ENCODE data around the gene TENM4. TPM values are rescaled to one million over a fixed set of nuclear protein-coding genes. Genes with fewer than 3 reads are reported as not detected.

TENM4 gene
- total and polyA plus RNA-seq, 2 of the 8 experiments (the other 6 are each of a cell fraction or from before 2014, with no cell fraction given), result 3.5 to 7.2 TPM

GRCh38 chr11:79039122-79039521 is 401.7 kb downstream of the TENM4 start:
- H4K91ac ChIP-seq (replicated peaks; ENCODE audit: insufficient read length, low read length), result no peak overlapping the region
- H3K56ac ChIP-seq (replicated peaks; ENCODE audit: insufficient read length, low read depth, low read length), result no peak overlapping the region
- H3K36me3 ChIP-seq (ENCODE audit: control insufficient read depth in 2 of 4, insufficient read depth in 4 of 4, low read length in 3 of 4), result no peaks in the 10 kb centered on the region
- no peak overlapping the region for H2BK20ac ChIP-seq (ENCODE audit: low read length)
- H2AFZ ChIP-seq (ENCODE audit: low read length), result no peak overlapping the region
- WGBS, 2 experiments (ENCODE audit: extremely low coverage in 1 of 2, insufficient coverage in 1 of 2, insufficient read length in 1 of 2, insufficient replicate concordance in 2 of 2, low coverage in 1 of 2, low lambda C conversion rate in 2 of 2, missing lambda C conversion rate in 1 of 2), result 86% methylated on average over 2 of the region's 2 CpGs; no CpG with 5 or more reads in 1 of the 2 experiments
- H2BK15ac ChIP-seq (ENCODE audit: low read length), result no peak overlapping the region
- H3K9ac ChIP-seq (replicated peaks in 1 of 4; ENCODE audit: extremely low read depth in 1 of 4, low read depth in 3 of 4, low read length in 3 of 4), result no peak overlapping the region; a peak in 1 of 7 replicates
- no peaks in the 10 kb centered on the region for H3K79me1 ChIP-seq (ENCODE audit: low read depth, low read length)
- no peak overlapping the region for H4K8ac ChIP-seq (ENCODE audit: extremely low read depth, insufficient read depth, low read length)
- no peaks in the 10 kb centered on the region for H3K23me2 ChIP-seq (ENCODE audit: low read depth, low read length)
- FAIRE-seq (no peak), DNase-seq (ENCODE audit: low read depth in 1 of 2, low spot score in 2 of 2) (no peak)
- H3K4me3 ChIP-seq (ENCODE audit: extremely low read depth in 1 of 4, insufficient read depth in 2 of 4, low read depth in 3 of 4, low read length in 4 of 4), result no peak overlapping the region
- H4K5ac ChIP-seq (ENCODE audit: insufficient read length, low read depth, low read length), result no peak overlapping the region
- H2BK12ac ChIP-seq (ENCODE audit: low read depth, low read length), result no peak overlapping the region
- H3K4ac ChIP-seq (replicated peaks; ENCODE audit: insufficient read length, low read depth, low read length), result no peak overlapping the region
- no peak overlapping the region; a peak in 1 of 4 replicates for H3K4me2 ChIP-seq (ENCODE audit: insufficient read depth in 1 of 2, low read depth in 2 of 2, low read length in 2 of 2)
- no peak overlapping the region for H3K27ac ChIP-seq (ENCODE audit: low read depth, low read length)
- no peak overlapping the region for H2BK120ac ChIP-seq (replicated peaks; ENCODE audit: low read depth, low read length)
- H2AK5ac ChIP-seq (ENCODE audit: low read depth, low read length), result no peak overlapping the region
- H3K4me1 ChIP-seq (replicated peaks in 1 of 4; ENCODE audit: control insufficient read depth in 3 of 4, insufficient read depth in 4 of 4, low read length in 3 of 4), result no peaks in the 10 kb centered on the region
- H4K20me1 ChIP-seq (replicated peaks in 1 of 2; ENCODE audit: control insufficient read depth in 1 of 2, insufficient read depth in 2 of 2, low read length in 2 of 2), result no peaks in the 10 kb centered on the region
- CTCF ChIA-PET (ENCODE audit: partially characterized antibody), result interaction anchor here (1.0 to 1.9 kb wide), 7 partner anchors 10 to 393 kb away, joined by 3 to 7 read pairs (median 3); no protein-coding TSS in a partner anchor
- no peaks in the 10 kb centered on the region for H3K27me3 ChIP-seq (replicated peaks in 1 of 4; ENCODE audit: control insufficient read depth in 3 of 4, extremely low read depth in 1 of 4, insufficient read depth in 3 of 4, low read length in 3 of 4)
- H2BK5ac ChIP-seq (ENCODE audit: low read depth, low read length), result no peak overlapping the region
- H3K18ac ChIP-seq (ENCODE audit: extremely low read depth, low read length), result no peak overlapping the region
- no peaks in the 10 kb centered on the region for H3K9me3 ChIP-seq (ENCODE audit: insufficient read depth in 2 of 2, low read depth in 1 of 2, low read length in 1 of 2)
- POLR2A ChIA-PET (ENCODE audit: partially characterized antibody), result no interaction called here
- H3K23ac ChIP-seq (ENCODE audit: insufficient read length), result no peak overlapping the region
- H3K79me2 ChIP-seq (ENCODE audit: control insufficient read depth in 1 of 2, insufficient read depth in 2 of 2, low read length in 2 of 2), result no peaks in the 10 kb centered on the region
- no peak overlapping the region for H3K14ac ChIP-seq (ENCODE audit: insufficient read length)
- TF ChIP-seq ASH2L (IDR thresholded peaks at IDR 0.05; ENCODE audit: low read length) (no peak), JUND (IDR thresholded peaks at IDR 0.05; ENCODE audit: low read length) (no peak), CHD2 (IDR thresholded peaks at IDR 0.05; ENCODE audit: low read length) (no peak), SIRT6 (IDR thresholded peaks at IDR 0.05; ENCODE audit: low read length) (no peak), FOSL1 (IDR thresholded peaks at IDR 0.05; ENCODE audit: insufficient read depth, low read depth, low read length) (no peak), TEAD4 (IDR thresholded peaks at IDR 0.05; ENCODE audit: low read depth, low read length) (no peak), SIX5 (IDR thresholded peaks at IDR 0.05; ENCODE audit: low read depth, low read length) (no peak), RXRA (IDR thresholded peaks at IDR 0.05; ENCODE audit: insufficient read depth, low read depth, low read length) (no peak), EP300 (IDR thresholded peaks at IDR 0.05; ENCODE audit: borderline replicate concordance in 1 of 2, low read depth in 2 of 2, low read length in 2 of 2) (no peak), RAD21 (IDR thresholded peaks at IDR 0.05 in 1 of 2, conservative IDR thresholded peaks at IDR 0.05 in 1 of 2; ENCODE audit: low read depth in 2 of 2, low read length in 2 of 2) (no peak), CTBP2 (IDR thresholded peaks at IDR 0.05; ENCODE audit: borderline replicate concordance, insufficient read depth, insufficient read length, low read length) (no peak), SUZ12 (IDR thresholded peaks at IDR 0.05; ENCODE audit: low read length) (no peak), TBP (IDR thresholded peaks at IDR 0.05; ENCODE audit: low read depth, low read length) (no peak), TCF12 (IDR thresholded peaks at IDR 0.05; ENCODE audit: low read depth, low read length) (no peak)
